MM.1S (cell line): ENCODE data around the gene PDZRN3.

ENCODE experiments used
- DNase-seq: peaks from one replicate; pipeline ENCODE4 v3.0.0-alpha.2; 2015
- H2AFZ ChIP-seq: fragments of 300-600 bp; sonication (generic); 2 replicates; pipeline ENCODE4 v1.6.0; 2016; ENCODE audit warnings: antibody characterized with exemption, low read length
- H3F3A ChIP-seq: fragments of 300-600 bp; sonication (generic); 2 replicates; pipeline ENCODE4 v1.6.1; 2016; ENCODE audit warnings: mild to moderate bottlenecking, antibody characterized with exemption, low read length, moderate library complexity, mixed read lengths; ENCODE audit not compliant: insufficient read depth
- H3K27ac ChIP-seq: fragments of 300-600 bp; sonication (generic); 2 replicates; pipeline ENCODE4 v1.5.1; 2016; ENCODE audit warnings: mild to moderate bottlenecking, low read length
- H3K27me3 ChIP-seq: fragments of 300-600 bp; sonication (generic); replicated peaks from 2 replicates; pipeline ENCODE4 v1.6.0; 2016; ENCODE audit warnings: low read length; ENCODE audit not compliant: insufficient read depth
- H3K36me3 ChIP-seq: fragments of 300-600 bp; sonication (generic); replicated peaks from 2 replicates; pipeline ENCODE4 v1.6.1; 2016; ENCODE audit warnings: mild to moderate bottlenecking, low read length, mixed read lengths; ENCODE audit not compliant: insufficient read depth
- H3K4me1 ChIP-seq: fragments of 300-600 bp; sonication (generic); 2 replicates; pipeline ENCODE4 v1.6.1; 2016; ENCODE audit warnings: low read length, mixed read lengths
- H3K4me2 ChIP-seq: fragments of 300-600 bp; sonication (generic); 2 replicates; pipeline ENCODE4 v1.6.0; 2016; ENCODE audit warnings: low read depth, low read length
- H3K4me3 ChIP-seq: fragments of 300-600 bp; sonication (generic); 2 replicates; pipeline ENCODE4 v1.5.1; 2016; ENCODE audit warnings: low read length, mixed read lengths
- H3K79me2 ChIP-seq: fragments of 300-600 bp; sonication (generic); 2 replicates; pipeline ENCODE4 v1.6.1; 2016; ENCODE audit warnings: mixed run types, low read length, mixed read lengths
- H3K9ac ChIP-seq: fragments of 300-600 bp; sonication (generic); 2 replicates; pipeline ENCODE4 v1.6.1; 2016; ENCODE audit warnings: low read length, mixed read lengths
- H3K9me2 ChIP-seq: fragments of 300-600 bp; sonication (generic); replicated peaks from 2 replicates; pipeline ENCODE4 v1.6.1; 2016; ENCODE audit warnings: mild to moderate bottlenecking, low read length, mixed read lengths; ENCODE audit not compliant: insufficient read depth
- H3K9me3 ChIP-seq: fragments of 300-600 bp; sonication (generic); replicated peaks from 2 replicates; pipeline ENCODE4 v1.6.1; 2016; ENCODE audit warnings: mild to moderate bottlenecking, low read length, mixed read lengths; ENCODE audit not compliant: insufficient read depth
- H4K20me1 ChIP-seq: fragments of 300-600 bp; sonication (generic); 2 replicates; pipeline ENCODE4 v1.6.1; 2016; ENCODE audit warnings: mild to moderate bottlenecking, low read length, moderate library complexity, mixed read lengths; ENCODE audit not compliant: insufficient read depth
- CTCF ChIP-seq: fragments of 300-600 bp; sonication (generic); IDR thresholded peaks from 2 replicates; pipeline ENCODE4 v1.5.1; 2016; ENCODE audit warnings: antibody characterized with exemption, low read length, mixed read lengths
- EZH2 ChIP-seq: fragments of 300-600 bp; sonication (generic); optimal IDR thresholded peaks from 2 replicates; pipeline ENCODE3; 2017; ENCODE audit warnings: low read depth, mild to moderate bottlenecking, antibody characterized with exemption, low read length, mixed read lengths
- EZH2phosphoT487 ChIP-seq: fragments of 300-600 bp; sonication (generic); IDR thresholded peaks from 2 replicates; pipeline ENCODE4 v1.6.1; 2018; ENCODE audit warnings: antibody characterized with exemption, low read length

PDZRN3 gene

DNA sequence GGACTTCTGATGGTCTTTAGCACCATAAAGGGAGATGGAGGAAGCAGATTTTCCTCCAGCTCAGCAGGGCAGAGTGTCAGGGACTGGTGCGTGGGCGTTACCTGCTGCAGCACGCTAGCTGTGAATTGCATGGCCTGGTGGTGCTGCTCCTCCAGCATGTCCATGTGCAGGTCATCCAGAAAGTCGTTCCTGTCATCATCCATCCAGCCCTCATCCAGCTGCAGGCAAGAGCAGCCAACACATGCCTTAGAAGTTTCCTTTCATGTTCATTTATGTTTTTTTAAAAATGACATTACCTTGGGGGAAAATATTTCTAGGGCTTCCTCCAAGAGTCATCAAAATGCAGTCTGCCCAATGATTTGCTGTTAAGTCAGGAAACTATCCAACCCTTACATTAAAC is 239.2 kb downstream of the PDZRN3 start:
- Histone ChIP-seq H3K9ac (no peak overlapping the region), H3K4me3 (no peak overlapping the region), H3K4me2 (no peak overlapping the region), H3K27me3 (no peaks in the 10 kb centered on the region), H3K9me2 (no peaks in the 10 kb centered on the region), H3K27ac (no peak overlapping the region), H3F3A (no peaks in the 10 kb centered on the region), H3K79me2 (no peaks in the 10 kb centered on the region), H3K36me3 (no peaks in the 10 kb centered on the region), H3K4me1 (no peaks in the 10 kb centered on the region), H2AFZ (no peak overlapping the region), H3K9me3 (no peaks in the 10 kb centered on the region), H4K20me1 (no peaks in the 10 kb centered on the region)
- DNase-seq: no peak
- TF ChIP-seq EZH2phosphoT487 (no peak), EZH2 (no peak), CTCF (no peak)

DNA sequence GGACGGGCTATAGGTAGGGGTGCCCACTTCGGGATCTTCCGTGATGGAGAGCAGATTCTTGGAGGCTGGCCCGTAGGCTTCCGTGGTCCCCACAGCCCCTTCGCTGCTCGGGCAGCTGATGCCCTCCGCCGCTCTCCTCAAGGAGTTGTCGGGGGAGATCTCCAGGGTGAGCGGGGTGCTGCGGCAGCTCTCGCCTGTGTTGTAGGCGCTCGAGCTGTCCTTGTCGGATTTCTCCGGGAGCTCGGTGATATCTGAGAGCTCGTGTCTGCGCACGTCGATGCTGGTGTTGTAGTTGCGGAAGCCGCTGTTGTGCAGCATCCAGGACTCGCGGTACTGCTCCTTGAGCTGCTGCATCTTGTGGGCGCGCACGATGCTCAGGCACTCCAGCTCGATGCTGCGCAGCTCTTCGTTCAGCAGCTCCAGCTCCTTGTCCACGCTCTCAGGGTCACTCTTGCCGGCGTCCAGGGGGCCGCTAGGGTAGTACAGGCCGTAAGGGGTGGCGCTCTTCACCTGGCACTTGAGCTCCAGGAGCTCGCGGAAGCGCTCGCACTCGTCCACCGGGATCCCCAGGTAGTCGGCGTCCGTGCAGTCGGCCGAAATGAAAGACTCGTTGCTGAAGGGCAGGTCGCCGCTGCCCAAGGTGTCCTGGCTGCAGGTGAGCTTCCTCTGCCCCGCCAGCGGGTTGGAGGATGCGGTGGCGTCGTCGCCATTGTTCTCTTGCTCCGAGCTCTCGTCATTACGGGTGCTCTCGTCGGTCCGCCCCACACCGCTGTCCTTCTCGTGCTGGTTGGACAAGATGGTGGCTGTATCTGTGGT is 240.4 kb downstream of the PDZRN3 start:
- H3K4me2 ChIP-seq: no peak overlapping the region
- DNase-seq: no peak
- no peak overlapping the region for H3K9ac ChIP-seq
- H3K4me1 ChIP-seq: no peaks in the 10 kb centered on the region
- H3K27me3 ChIP-seq: no peaks in the 10 kb centered on the region
- TF ChIP-seq EZH2phosphoT487 (no peak), CTCF (no peak), EZH2 (no peak)
- no peaks in the 10 kb centered on the region for H4K20me1 ChIP-seq
- no peaks in the 10 kb centered on the region for H3F3A ChIP-seq
- no peaks in the 10 kb centered on the region for H3K36me3 ChIP-seq
- H3K4me3 ChIP-seq: no peak overlapping the region
- H2AFZ ChIP-seq: no peak overlapping the region
- H3K9me3 ChIP-seq: no peaks in the 10 kb centered on the region
- H3K9me2 ChIP-seq: no peaks in the 10 kb centered on the region
- no peaks in the 10 kb centered on the region for H3K79me2 ChIP-seq
- no peak overlapping the region for H3K27ac ChIP-seq

GRCh38 chr3:73383470-73384049 is 241.2 kb downstream of the PDZRN3 start:
- H3K4me1 ChIP-seq: no peaks in the 10 kb centered on the region
- no peaks in the 10 kb centered on the region for H3F3A ChIP-seq
- H4K20me1 ChIP-seq: no peaks in the 10 kb centered on the region
- H3K9me3 ChIP-seq: no peaks in the 10 kb centered on the region
- no peaks in the 10 kb centered on the region for H3K9me2 ChIP-seq
- H3K79me2 ChIP-seq: no peaks in the 10 kb centered on the region
- H3K4me2 ChIP-seq: no peak overlapping the region
- DNase-seq: no peak
- no peak for TF ChIP-seq EZH2phosphoT487
- no peak for TF ChIP-seq CTCF
- no peak for TF ChIP-seq EZH2
- no peak overlapping the region for H3K4me3 ChIP-seq
- H3K27me3 ChIP-seq: no peaks in the 10 kb centered on the region
- H3K27ac ChIP-seq: no peak overlapping the region
- no peak overlapping the region for H2AFZ ChIP-seq
- H3K36me3 ChIP-seq: no peaks in the 10 kb centered on the region
- no peak overlapping the region for H3K9ac ChIP-seq
